Upper lobe of left lung (tissue), 6 donors: ENCODE measurements around the gene PCDHGB6. TPM values are rescaled to one million over a fixed set of nuclear protein-coding genes. Genes with fewer than 3 reads are reported as not detected.
A peak's percentile ranks its signal among the peaks of the same experiment; 100 is the strongest.
"Not testable (repeated sequence)": the region's sequence is repeated elsewhere in the genome, so short reads cannot be mapped to it uniquely, and the experiment has no call there.

Experiments used
- ATAC-seq, 2 donors: fragments of 200-7000 bp; cut with Tn5 transposase; one replicate each; pipeline ENCODE4 v1.9.1; 2022; ENCODE audit warnings: mild to moderate bottlenecking in 2 of 2, moderate library complexity in 2 of 2; ENCODE audit not compliant: low FRiP score in 2 of 2
- DNase-seq, 2 donors: peaks; one replicate each; pipeline ENCODE4 v3.0.0-alpha.2; 2019 to 2020
- H3K27ac ChIP-seq, 4 donors: fragments of 200-600 bp; sonication (generic); one replicate each; pipeline ENCODE4 v1.5.1; 2016 to 2019
- H3K27me3 ChIP-seq, 4 donors: fragments of 200-600 bp; sonication (generic); one replicate each; pipeline ENCODE4 v1.5.1; 2017 to 2019
- H3K36me3 ChIP-seq, 4 donors: fragments of 200-600 bp; sonication (generic); one replicate each; pipeline ENCODE4 v1.5.1; 2016 to 2019
- H3K4me1 ChIP-seq, 4 donors: fragments of 200-600 bp; sonication (generic); one replicate each; pipeline ENCODE4 v1.5.1; 2018 to 2019
- H3K4me3 ChIP-seq, 4 donors: fragments of 200-600 bp; sonication (generic); one replicate each; pipeline ENCODE4 v1.5.1; 2017 to 2019; ENCODE audit warnings: mild to moderate bottlenecking in 2 of 4, moderate library complexity in 1 of 4
- H3K9me3 ChIP-seq, 4 donors: fragments of 200-600 bp; sonication (generic); one replicate each; pipeline ENCODE4 v1.5.1; 2018 to 2019
- CTCF ChIP-seq, 6 experiments: fragments of 450-650 bp in 4 of 6; fragments of 200-600 bp in 2 of 6; sonication (generic) in 2 of 6; IDR thresholded peaks; one replicate each; pipeline ENCODE4 v1.5.1; 2016 to 2019; ENCODE audit warnings: antibody characterized with exemption in 6 of 6
- EP300 ChIP-seq, 4 donors: sonication (generic); formaldehyde crosslinking; IDR thresholded peaks; one replicate each; pipeline ENCODE4 v1.5.1; 2017; ENCODE audit warnings: antibody characterized with exemption in 4 of 4, control low read depth in 2 of 4
- POLR2A ChIP-seq, 4 donors: fragments of 450-650 bp; IDR thresholded peaks; one replicate each; pipeline ENCODE4 v1.5.1; 2016 to 2017; ENCODE audit warnings: antibody characterized with exemption in 4 of 4, mild to moderate bottlenecking in 2 of 4
- POLR2AphosphoS5 ChIP-seq, 2 donors: sonication (generic); formaldehyde crosslinking; IDR thresholded peaks; one replicate each; pipeline ENCODE4 v1.5.1; 2017; ENCODE audit warnings: antibody characterized with exemption in 2 of 2
- WGBS, 2 donors: methylation state at CpG; one replicate each; pipeline ENCODE4 v1.1.5; 2017 to 2018; 5-methylcytosine and 5-hydroxymethylcytosine counted together
- total RNA-seq, 6 donors: library from RNA; depleted of rRNA in 4 of 6; stranded (reverse); fragments of >200 nt in 4 of 6; gene quantifications; one replicate each; pipeline versions ENCODE4 v1.1.0 to v1.2.1, GENCODE V29; 2016 to 2021
- donor health status: DM: no; HTN: no; CAD: no; lungs with moderate emphysema.
- donor health status: DM: no; HTN: yes; CAD: no; lungs with severe emphysema.

PCDHGB6 gene
- total RNA-seq, 6 donors from 2014 or later, result 3.2 to 7.4 (median 6.3) TPM

- no peaks in the 10 kb centered on the region for H3K27me3 ChIP-seq
- peak within 1 kb of the TSS in 3 of 4 donors; percentile 7 to 33 (median 7) for H3K4me3 ChIP-seq
- 13 to 21% methylated on average over 22 to 27 of the region's 27 CpGs for WGBS, 2 donors
- no peaks in the 10 kb centered on the region for H3K36me3 ChIP-seq
- ATAC-seq, result no peak
- H3K4me1 ChIP-seq, result no peaks in the 10 kb centered on the region
- TF ChIP-seq CTCF (IDR thresholded peaks at IDR 0.05), result peak in 2 of 6 experiments; percentile 10 to 25
- no peak for TF ChIP-seq EP300 (IDR thresholded peaks at IDR 0.05)
- no peak within 1 kb of the TSS for H3K27ac ChIP-seq
- peak in 1 of 2 donors; percentile 59 for DNase-seq
- peaks cover 68 to 89% (median 83%) of the 10 kb centered on the region in 4 donors for H3K9me3 ChIP-seq
These were observed 34.0 kb upstream of the PCDHGB6 start, which contains the start of gene PCDHGA6 for GRCh38 chr5:141373673-141374317. TSS of gene PCDHGA6 (plus strand) at chr5:141373891. CDS start at chr5:141374084, 193 bp downstream.

- H3K4me3 ChIP-seq, result no peak overlapping the region
- H3K4me1 ChIP-seq, result no peaks in the 10 kb centered on the region
- peaks cover 68 to 83% (median 82%) of the 10 kb centered on the region in 4 donors for H3K9me3 ChIP-seq
- no peaks in the 10 kb centered on the region for H3K27me3 ChIP-seq
- no peaks in the 10 kb centered on the region for H3K36me3 ChIP-seq
- peak in 1 of 2 donors; percentile 32 for DNase-seq
- 57 to 65% methylated on average over 6 to 14 of the region's 14 CpGs for WGBS, 2 donors
- no peak for ATAC-seq
- TF ChIP-seq POLR2A (IDR thresholded peaks at IDR 0.05) (no peak), POLR2AphosphoS5 (IDR thresholded peaks at IDR 0.05) (no peak), EP300 (IDR thresholded peaks at IDR 0.05) (no peak), CTCF (IDR thresholded peaks at IDR 0.05) (no peak)
- H3K27ac ChIP-seq, result no peak overlapping the region
These were observed 33.2 kb upstream of the PCDHGB6 start for GRCh38 chr5:141374627-141375026.

- H3K4me1 ChIP-seq, H3K27me3 ChIP-seq, H3K27ac ChIP-seq, H3K36me3 ChIP-seq, H3K4me3 ChIP-seq: not testable (repeated sequence)
- peak in 1 of 2 donors; percentile 11 for ATAC-seq
- peaks cover 65 to 78% (median 74%) of the 10 kb centered on the region in 4 donors for H3K9me3 ChIP-seq
- DNase-seq, result peak in 1 of 2 donors; percentile 53
- 42 to 47% methylated on average over 10 to 19 of the region's 48 CpGs for WGBS, 2 donors
These were observed 32.2 kb upstream of the PCDHGB6 start for GRCh38 chr5:141375444-141376155.

- ATAC-seq (peak in 1 of 2 donors; percentile 34), DNase-seq (no peak)
- Histone ChIP-seq H3K4me1 (no peaks in the 10 kb centered on the region), H3K4me3 (peak within 1 kb of the TSS in 3 of 4 donors; percentile 9 to 34 (median 29)), H3K9me3 (peaks cover 40 to 74% (median 60%) of the 10 kb centered on the region in 4 donors), H3K36me3 (no peaks in the 10 kb centered on the region), H3K27ac (no peak within 1 kb of the TSS), H3K27me3 (no peaks in the 10 kb centered on the region)
- 10 to 30% methylated on average over 14 to 37 of the region's 37 CpGs for whole genome bisulfite sequencing, 2 donors
- TF ChIP-seq CTCF (IDR thresholded peaks at IDR 0.05) (no peak), POLR2AphosphoS5 (IDR thresholded peaks at IDR 0.05) (no peak), POLR2A (IDR thresholded peaks at IDR 0.05) (no peak), EP300 (IDR thresholded peaks at IDR 0.05) (no peak)
These were observed 25.1 kb upstream of the PCDHGB6 start, which contains the start of gene PCDHGA7 for GRCh38 chr5:141382469-141383294. TSS of gene PCDHGA7 (plus strand) at chr5:141382742. CDS start at chr5:141382900, 158 bp downstream.

- Histone ChIP-seq H3K27me3 (no peaks in the 10 kb centered on the region), H3K36me3 (no peaks in the 10 kb centered on the region), H3K4me1 (no peaks in the 10 kb centered on the region), H3K4me3 (no peak overlapping the region), H3K27ac (no peak overlapping the region), H3K9me3 (peaks cover 35 to 71% (median 57%) of the 10 kb centered on the region in 4 donors)
- WGBS, 2 donors, result 34 to 35% methylated on average over 18 to 21 of the region's 21 CpGs
- no peak for ATAC-seq
- no peak for DNase-seq
- TF ChIP-seq EP300 (IDR thresholded peaks at IDR 0.05) (no peak), POLR2AphosphoS5 (IDR thresholded peaks at IDR 0.05) (no peak), CTCF (IDR thresholded peaks at IDR 0.05) (no peak), POLR2A (IDR thresholded peaks at IDR 0.05) (no peak)
These were observed 24.5 kb upstream of the PCDHGB6 start for GRCh38 chr5:141383345-141383744.
